Measurements from ENCODE around the gene AP1B1. TPM values are rescaled to one million over a fixed set of nuclear protein-coding genes. Genes with fewer than 3 reads are reported as not detected.

Gene AP1B1
- total RNA-seq, 1 experiment from 2014 or later = 77.9 TPM

DNA sequence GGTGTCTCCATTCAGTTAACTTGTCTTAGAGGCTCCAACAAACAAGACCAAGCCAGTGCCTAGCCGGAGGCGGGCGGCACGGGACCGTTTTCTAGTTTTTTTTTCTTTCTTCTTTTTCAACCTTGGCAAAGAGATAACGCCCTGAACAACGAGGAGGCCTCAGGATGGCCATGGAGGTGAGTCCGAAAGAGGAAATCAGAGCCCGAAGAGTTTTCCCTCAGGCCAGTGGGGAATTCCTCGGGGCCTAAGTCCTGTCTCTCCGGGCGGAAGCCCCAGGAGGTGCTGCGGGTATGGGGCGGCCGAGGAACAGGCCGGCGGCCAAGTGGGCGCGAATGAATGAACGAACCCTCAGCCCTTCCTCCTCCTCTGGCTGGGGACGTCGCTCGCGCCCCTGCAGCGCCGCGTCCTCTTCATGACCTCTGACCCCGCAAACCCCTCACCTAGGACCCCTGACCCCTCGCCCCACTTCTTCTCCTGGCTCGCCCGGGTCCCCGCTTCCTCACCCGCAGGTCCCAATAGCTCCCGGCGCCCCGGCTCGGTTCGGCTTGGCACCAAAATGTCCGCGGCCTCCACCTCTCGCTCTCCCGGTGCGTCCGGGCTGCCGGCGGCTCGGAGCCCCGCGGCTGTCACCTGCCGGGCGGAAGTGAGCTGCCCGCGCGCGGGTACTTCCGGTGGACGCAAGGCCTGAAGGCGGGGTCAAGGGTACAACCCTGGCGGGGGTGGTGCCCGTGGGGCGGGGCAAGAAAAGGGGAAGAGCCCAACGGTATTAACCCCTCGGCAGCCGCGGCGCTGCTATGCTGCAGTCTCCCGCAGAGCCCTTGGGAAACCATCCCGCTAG is at the start of gene AP1B1 (continued):
- TF ChIP-seq FOXJ3 (CRISPR knock-in tag; IDR thresholded peaks at IDR 0.05; ENCODE audit: borderline replicate concordance) (no peak), MLX (CRISPR knock-in tag; IDR thresholded peaks at IDR 0.05) (no peak), ZNF512 (CRISPR knock-in tag; IDR thresholded peaks at IDR 0.05; ENCODE audit: borderline replicate concordance) (no peak), ZNF219 (CRISPR knock-in tag; IDR thresholded peaks at IDR 0.05; ENCODE audit: borderline replicate concordance) (no peak), MAX (CRISPR knock-in tag; IDR thresholded peaks at IDR 0.05) (peak; percentile 74)
- TF ChIP-seq, protein P1, sequence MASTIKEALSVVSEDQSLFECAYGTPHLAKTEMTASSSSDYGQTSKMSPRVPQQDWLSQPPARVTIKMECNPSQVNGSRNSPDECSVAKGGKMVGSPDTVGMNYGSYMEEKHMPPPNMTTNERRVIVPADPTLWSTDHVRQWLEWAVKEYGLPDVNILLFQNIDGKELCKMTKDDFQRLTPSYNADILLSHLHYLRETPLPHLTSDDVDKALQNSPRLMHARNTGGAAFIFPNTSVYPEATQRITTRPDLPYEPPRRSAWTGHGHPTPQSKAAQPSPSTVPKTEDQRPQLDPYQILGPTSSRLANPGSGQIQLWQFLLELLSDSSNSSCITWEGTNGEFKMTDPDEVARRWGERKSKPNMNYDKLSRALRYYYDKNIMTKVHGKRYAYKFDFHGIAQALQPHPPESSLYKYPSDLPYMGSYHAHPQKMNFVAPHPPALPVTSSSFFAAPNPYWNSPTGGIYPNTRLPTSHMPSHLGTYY (CRISPR knock-in tag; IDR thresholded peaks at IDR 0.05) = no peak
- TF ChIP-seq, protein P2, sequence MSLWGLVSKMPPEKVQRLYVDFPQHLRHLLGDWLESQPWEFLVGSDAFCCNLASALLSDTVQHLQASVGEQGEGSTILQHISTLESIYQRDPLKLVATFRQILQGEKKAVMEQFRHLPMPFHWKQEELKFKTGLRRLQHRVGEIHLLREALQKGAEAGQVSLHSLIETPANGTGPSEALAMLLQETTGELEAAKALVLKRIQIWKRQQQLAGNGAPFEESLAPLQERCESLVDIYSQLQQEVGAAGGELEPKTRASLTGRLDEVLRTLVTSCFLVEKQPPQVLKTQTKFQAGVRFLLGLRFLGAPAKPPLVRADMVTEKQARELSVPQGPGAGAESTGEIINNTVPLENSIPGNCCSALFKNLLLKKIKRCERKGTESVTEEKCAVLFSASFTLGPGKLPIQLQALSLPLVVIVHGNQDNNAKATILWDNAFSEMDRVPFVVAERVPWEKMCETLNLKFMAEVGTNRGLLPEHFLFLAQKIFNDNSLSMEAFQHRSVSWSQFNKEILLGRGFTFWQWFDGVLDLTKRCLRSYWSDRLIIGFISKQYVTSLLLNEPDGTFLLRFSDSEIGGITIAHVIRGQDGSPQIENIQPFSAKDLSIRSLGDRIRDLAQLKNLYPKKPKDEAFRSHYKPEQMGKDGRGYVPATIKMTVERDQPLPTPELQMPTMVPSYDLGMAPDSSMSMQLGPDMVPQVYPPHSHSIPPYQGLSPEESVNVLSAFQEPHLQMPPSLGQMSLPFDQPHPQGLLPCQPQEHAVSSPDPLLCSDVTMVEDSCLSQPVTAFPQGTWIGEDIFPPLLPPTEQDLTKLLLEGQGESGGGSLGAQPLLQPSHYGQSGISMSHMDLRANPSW (CRISPR knock-in tag; conservative IDR thresholded peaks at IDR 0.05; ENCODE audit: low read depth) = no peak
- TF ChIP-seq, protein P3, sequence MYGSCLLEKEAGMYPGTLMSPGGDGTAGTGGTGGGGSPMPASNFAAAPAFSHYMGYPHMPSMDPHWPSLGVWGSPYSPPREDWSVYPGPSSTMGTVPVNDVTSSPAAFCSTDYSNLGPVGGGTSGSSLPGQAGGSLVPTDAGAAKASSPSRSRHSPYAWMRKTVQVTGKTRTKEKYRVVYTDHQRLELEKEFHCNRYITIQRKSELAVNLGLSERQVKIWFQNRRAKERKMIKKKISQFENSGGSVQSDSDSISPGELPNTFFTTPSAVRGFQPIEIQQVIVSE (CRISPR knock-in tag; IDR thresholded peaks at IDR 0.05; ENCODE audit: borderline replicate concordance) = no peak

DNA sequence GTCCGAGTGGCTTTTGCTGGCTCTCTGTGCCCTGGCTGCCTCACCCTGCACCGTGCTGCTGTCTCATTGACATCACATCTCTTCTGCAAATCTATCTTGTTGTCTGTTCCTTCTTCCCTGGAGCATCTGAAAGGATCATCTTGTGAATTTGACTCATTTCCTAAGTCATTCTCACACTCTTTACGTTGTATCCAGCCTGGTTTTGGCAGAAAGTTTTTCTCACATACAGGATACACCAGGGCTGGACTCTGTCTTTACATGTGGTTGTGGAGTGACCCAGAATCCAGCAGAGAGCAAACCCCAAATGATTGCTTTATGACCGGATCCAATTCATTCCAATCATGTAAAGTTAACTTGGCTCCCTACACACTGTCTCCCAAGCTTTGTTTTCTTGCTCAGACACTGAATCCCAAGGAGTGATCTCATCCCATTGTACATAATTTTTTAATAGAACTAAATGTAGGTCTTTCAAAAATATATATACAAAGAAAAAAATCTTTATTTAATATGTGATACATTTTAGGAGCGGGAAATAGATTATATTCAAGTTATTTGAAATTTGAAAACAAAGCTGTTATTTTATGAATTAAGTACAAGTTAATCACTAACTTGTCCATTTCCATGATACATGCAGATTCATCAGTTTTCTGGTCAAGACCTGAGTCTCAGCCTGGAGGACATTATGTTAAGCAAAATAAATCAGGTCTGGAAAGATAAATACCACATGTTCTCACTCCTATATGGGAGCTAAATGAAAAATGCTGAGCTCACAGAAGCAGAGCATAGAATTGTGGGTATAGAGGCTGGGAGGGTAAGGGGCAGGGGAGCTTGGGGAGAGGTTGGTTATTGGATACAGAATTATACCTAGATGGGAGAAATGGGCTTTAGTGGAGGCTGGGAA is 47.1 kb upstream of the AP1B1 start:
- POLR2A ChIA-PET = interaction anchor here (0.5 kb wide), 1 partner anchor 967 kb away, joined by 3 read pairs; no protein-coding TSS in a partner anchor
- no peak overlapping the region for H3K27ac Mint-ChIP-seq
- no peaks in the 10 kb centered on the region for H3K9me3 Mint-ChIP-seq
- no peaks in the 10 kb centered on the region for H3K27me3 Mint-ChIP-seq (ENCODE audit: low read depth)
- CTCF ChIA-PET = no interaction called here
- H3K4me3 Mint-ChIP-seq = no peak overlapping the region
- no peak for TF ChIP-seq ZNF121 (CRISPR knock-in tag; IDR thresholded peaks at IDR 0.05)
- TF ChIP-seq ZBTB21 (CRISPR knock-in tag; IDR thresholded peaks at IDR 0.05; ENCODE audit: borderline replicate concordance) = no peak
- no peak for TF ChIP-seq SP1 (CRISPR knock-in tag; conservative IDR thresholded peaks at IDR 0.05)
- no peak for TF ChIP-seq GRHL2 (CRISPR knock-in tag; IDR thresholded peaks at IDR 0.05; ENCODE audit: insufficient replicate concordance, severe bottlenecking)
- no peak for TF ChIP-seq ZNF423 (CRISPR knock-in tag; IDR thresholded peaks at IDR 0.05)
- TF ChIP-seq E2F1 (CRISPR knock-in tag; IDR thresholded peaks at IDR 0.05) = no peak
- TF ChIP-seq ZNF138 (CRISPR knock-in tag; conservative IDR thresholded peaks at IDR 0.05) = no peak
- TF ChIP-seq TP53 (CRISPR knock-in tag; IDR thresholded peaks at IDR 0.05) = no peak
- TF ChIP-seq TCF7 (CRISPR knock-in tag; IDR thresholded peaks at IDR 0.05; ENCODE audit: low read depth) = no peak
- no peak for TF ChIP-seq PREB (CRISPR knock-in tag; IDR thresholded peaks at IDR 0.05; ENCODE audit: borderline replicate concordance)
- TF ChIP-seq IRF2 (CRISPR knock-in tag; IDR thresholded peaks at IDR 0.05; ENCODE audit: borderline replicate concordance, low read depth) = no peak
- TF ChIP-seq, protein P4, sequence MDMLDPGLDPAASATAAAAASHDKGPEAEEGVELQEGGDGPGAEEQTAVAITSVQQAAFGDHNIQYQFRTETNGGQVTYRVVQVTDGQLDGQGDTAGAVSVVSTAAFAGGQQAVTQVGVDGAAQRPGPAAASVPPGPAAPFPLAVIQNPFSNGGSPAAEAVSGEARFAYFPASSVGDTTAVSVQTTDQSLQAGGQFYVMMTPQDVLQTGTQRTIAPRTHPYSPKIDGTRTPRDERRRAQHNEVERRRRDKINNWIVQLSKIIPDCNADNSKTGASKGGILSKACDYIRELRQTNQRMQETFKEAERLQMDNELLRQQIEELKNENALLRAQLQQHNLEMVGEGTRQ (CRISPR knock-in tag; IDR thresholded peaks at IDR 0.05) = no peak
- no peak for TF ChIP-seq ZNF416 (CRISPR knock-in tag; IDR thresholded peaks at IDR 0.05)
- no peak for ATAC-seq
- H3K4me1 Mint-ChIP-seq = peaks cover 26% of the 10 kb centered on the region
- no peaks in the 10 kb centered on the region for H3K36me3 Mint-ChIP-seq
- DNase-seq (ENCODE audit: low spot score) = no peak
